DLD1 (cell line): ENCODE measurements around the gene ZSCAN30.

Experiments
- in situ Hi-C: cut with HindIII; loops from 2 replicates; pipeline ENCODE4 v1.10.0; 2017; ENCODE audit warnings: low sequenced_read_pairs

Gene ZSCAN30

GRCh38 chr18:35290094-35290735 is at the start of gene ZSCAN30:
Gene ZSCAN30 (minus strand): TSS chr18:35290229. CDS start chr18:35264352, 25,877 bp downstream.
- in situ Hi-C loops: no loop called here

DNA sequence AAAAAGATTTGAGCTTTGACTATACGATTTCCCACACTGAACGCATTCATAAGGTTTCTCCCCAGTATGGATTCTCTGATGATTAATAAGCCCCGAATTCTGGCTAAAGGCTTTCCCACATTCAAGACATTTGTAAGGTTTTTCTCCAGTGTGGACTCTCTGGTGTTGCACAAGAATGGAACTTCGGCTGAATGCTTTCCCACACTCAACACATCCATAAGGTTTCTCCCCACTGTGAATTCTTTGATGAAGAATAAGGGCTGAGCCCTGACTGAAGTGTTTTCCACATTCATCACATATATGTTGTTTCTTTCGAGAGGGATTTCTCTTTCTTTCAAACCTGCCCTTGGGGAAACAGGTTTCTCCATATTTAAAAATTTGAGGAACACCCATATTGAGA is 47.3 kb upstream of the ZSCAN30 start:
- in situ Hi-C loops: no loop called here

GRCh38 chr18:35335866-35336265 is 45.8 kb upstream of the ZSCAN30 start:
- in situ Hi-C loops: no loop called here

- in situ Hi-C loops: no loop called here
These were observed 44.8 kb upstream of the ZSCAN30 start for GRCh38 chr18:35334821-35335220.

- in situ Hi-C loops: no loop called here
These were observed 44.2 kb upstream of the ZSCAN30 start for GRCh38 chr18:35334212-35334611.

GRCh38 chr18:35331367-35332087 is 41.5 kb upstream of the ZSCAN30 start:
- in situ Hi-C loops: no loop called here

GRCh38 chr18:35328868-35329267 is 38.8 kb upstream of the ZSCAN30 start:
- in situ Hi-C loops: no loop called here

GRCh38 chr18:35326695-35327387 is 36.8 kb upstream of the ZSCAN30 start:
- in situ Hi-C loops: no loop called here

DNA sequence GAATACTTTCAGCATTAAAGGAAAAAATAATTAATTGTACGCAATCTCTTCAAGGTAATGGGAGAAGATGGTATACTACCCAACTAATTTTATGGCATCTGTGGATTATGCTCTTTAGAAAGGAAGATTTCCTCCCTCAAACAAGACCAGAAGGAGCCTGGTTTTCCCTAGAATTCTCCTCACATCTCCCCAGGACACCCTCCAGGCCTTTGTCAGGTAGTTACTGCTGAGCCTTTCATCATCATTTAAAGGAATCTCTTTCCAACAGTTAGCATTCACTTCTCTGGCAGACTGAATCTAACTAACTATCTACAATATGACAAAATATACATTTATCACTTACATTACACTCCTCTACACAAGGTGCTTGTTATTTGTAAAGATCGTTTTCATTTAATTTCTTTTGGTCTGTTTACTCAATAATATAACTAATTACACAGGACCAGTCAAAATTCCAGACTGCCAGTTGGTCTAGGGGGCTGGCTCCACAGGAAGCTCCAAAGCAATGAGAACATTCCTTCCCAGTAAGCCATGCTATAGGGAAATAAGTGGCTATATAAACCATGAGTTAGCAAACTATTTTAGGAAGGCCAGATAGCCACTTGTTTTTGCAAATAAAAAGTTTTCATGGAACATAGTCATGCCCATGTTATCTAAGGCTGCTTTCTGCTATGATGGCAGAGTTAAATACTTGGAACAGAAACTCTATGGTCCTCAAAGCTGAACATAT is 35.1 kb upstream of the ZSCAN30 start:
- in situ Hi-C loops: no loop called here

- in situ Hi-C loops: no loop called here
These were observed 32.7 kb upstream of the ZSCAN30 start for GRCh38 chr18:35322486-35323458.

GRCh38 chr18:35311496-35311895 is 21.5 kb upstream of the ZSCAN30 start:
- in situ Hi-C loops: no loop called here

DNA sequence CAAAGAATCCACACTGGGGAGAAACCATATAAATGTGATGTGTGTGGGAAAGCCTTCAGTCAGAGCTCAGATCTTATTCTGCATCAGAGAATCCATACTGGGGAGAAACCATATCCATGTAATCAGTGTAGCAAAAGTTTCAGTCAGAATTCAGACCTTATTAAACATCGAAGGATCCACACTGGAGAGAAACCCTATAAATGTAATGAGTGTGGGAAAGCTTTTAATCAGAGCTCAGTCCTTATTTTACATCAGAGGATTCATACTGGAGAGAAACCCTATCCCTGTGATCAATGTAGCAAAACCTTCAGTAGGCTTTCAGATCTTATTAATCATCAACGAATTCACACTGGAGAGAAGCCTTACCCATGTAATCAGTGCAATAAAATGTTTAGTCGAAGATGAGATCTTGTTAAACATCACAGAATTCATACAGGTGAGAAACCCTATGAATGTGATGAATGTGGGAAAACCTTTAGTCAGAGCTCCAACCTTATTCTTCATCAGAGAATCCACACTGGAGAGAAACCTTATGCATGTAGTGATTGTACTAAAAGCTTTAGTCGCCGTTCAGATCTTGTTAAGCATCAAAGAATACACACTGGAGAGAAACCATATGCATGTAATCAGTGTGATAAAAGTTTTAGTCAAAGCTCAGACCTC is 16.7 kb upstream of the ZSCAN30 start:
- in situ Hi-C loops: no loop called here

- in situ Hi-C loops: no loop called here
These were observed 13.6 kb upstream of the ZSCAN30 start for GRCh38 chr18:35303610-35304009.

GRCh38 chr18:35296060-35296459 is 6.0 kb upstream of the ZSCAN30 start:
- in situ Hi-C loops: no loop called here

DNA sequence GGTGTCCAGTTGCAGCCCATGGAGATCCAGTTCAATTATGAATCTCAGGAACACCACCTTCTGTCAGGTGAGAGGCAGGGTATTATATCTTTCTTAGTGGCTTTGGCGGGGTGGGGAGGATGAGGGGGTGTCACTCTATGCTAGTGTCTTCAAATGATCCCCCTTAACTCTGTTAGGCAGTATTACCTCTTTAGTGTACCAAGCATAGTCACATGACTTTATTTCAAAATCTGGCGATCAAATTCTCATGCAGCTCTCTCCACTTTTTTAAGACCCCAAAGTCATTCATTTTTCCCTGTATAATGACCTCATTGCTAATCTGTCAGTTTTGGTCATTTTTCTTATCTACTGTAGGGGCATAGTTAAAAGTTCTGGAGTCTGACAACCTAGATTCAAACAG is 1.1 kb upstream of the ZSCAN30 start:
- in situ Hi-C loops: no loop called here

DNA sequence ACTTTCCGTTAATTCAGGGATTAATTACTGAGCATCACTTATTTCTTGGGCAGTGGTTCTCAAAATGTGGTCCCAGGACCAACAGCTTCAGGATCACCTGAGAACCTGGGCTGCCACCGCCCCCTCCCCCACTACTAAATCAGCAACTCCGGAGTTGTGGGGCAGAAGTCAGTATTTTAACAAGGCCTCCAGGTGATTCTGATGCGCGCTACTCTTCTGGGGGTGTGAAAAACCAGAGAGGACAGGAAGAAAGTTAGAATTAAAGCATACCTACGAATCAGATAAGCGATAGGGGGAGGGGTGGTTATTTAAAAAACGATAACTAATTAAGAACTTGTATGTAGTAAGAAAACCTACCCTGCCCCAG is 319 bp downstream of the ZSCAN30 start:
- in situ Hi-C loops: no loop called here

DNA sequence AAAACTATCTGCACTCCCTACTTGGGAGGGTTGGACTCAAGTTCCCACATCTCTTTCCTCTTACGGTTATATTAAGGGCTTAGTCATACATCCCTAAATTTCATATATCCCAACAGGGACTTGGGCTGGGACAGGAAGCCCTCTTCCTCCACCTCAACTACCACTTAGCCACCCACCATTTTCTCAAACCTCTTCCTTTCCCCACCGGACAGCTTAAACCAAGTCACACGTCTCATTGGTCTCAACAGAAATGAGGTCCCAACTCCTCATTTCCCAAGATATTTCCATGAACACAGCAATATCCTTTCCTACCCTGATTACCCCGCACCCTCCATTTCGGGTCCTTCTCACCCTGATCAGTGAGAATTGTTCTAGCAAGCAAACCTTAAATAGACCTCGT is 736 bp downstream of the ZSCAN30 start:
- in situ Hi-C loops: no loop called here

- in situ Hi-C loops: no loop called here
These were observed 5.2 kb downstream of the ZSCAN30 start for GRCh38 chr18:35284841-35285240.

- in situ Hi-C loops: no loop called here
These were observed 5.9 kb downstream of the ZSCAN30 start for GRCh38 chr18:35283923-35284794.
